Prostate gland (tissue), 2 donors: ENCODE data around the gene LRRC26. TPM values are rescaled to one million over a fixed set of nuclear protein-coding genes. Genes with fewer than 3 reads are reported as not detected.

Experiments
- DNase-seq: peaks from one replicate; pipeline ENCODE4 v3.0.0-alpha.2; 2019; ENCODE audit warnings: low spot score
- H3K27ac ChIP-seq, 2 donors: fragments of 200-600 bp; sonication (generic); 2 replicates each; pipeline ENCODE4 v1.5.1; 2017 to 2019
- H3K27me3 ChIP-seq: fragments of 200-600 bp; sonication (generic); replicated peaks from 2 replicates; pipeline ENCODE4 v1.5.1; 2019; ENCODE audit not compliant: insufficient read depth
- H3K36me3 ChIP-seq, 2 donors: fragments of 200-600 bp; sonication (generic); 1 replicate in 1 of 2; 2 replicates in 1 of 2; pipeline versions ENCODE4 v1.5.1 to v1.8.1; 2017 to 2019
- H3K4me1 ChIP-seq: fragments of 200-600 bp; sonication (generic); replicated peaks from 2 replicates; pipeline ENCODE4 v1.5.1; 2019
- H3K4me3 ChIP-seq, 2 donors: fragments of 200-600 bp; sonication (generic); 2 replicates each; pipeline ENCODE4 v1.5.1; 2017 to 2019
- H3K9me3 ChIP-seq: fragments of 200-600 bp; sonication (generic); 2 replicates; pipeline ENCODE4 v1.5.1; 2017
- CTCF ChIP-seq, 4 experiments: fragments of 200-600 bp in 2 of 4; fragments of 450-650 bp in 2 of 4; sonication (generic) in 2 of 4; IDR thresholded peaks; 1 replicate in 3 of 4; 2 replicates in 1 of 4; pipeline ENCODE4 v1.5.1; 2016 to 2019; ENCODE audit warnings: antibody characterized with exemption in 4 of 4, mild to moderate bottlenecking in 2 of 4, moderate library complexity in 2 of 4
- POLR2A ChIP-seq: fragments of 450-650 bp; IDR thresholded peaks from one replicate; pipeline ENCODE4 v1.6.1; 2016; ENCODE audit warnings: antibody characterized with exemption, mild to moderate bottlenecking
- POLR2AphosphoS5 ChIP-seq: sonication (generic); formaldehyde crosslinking; IDR thresholded peaks from one replicate; pipeline ENCODE4 v1.6.1; 2017; ENCODE audit warnings: antibody characterized with exemption
- WGBS: methylation state at CpG from one replicate; pipeline ENCODE4 v1.1.5; 2018; 5-methylcytosine and 5-hydroxymethylcytosine counted together
- intact Hi-C: fragments of 100-400 bp; cut with DNase I; formaldehyde crosslinking; loops from one replicate; pipeline ENCODE4 v1.14.2; 2022
- total RNA-seq, 2 donors: library from RNA; depleted of rRNA; stranded (reverse); fragments of >200 nt; gene quantifications; one replicate each; pipeline ENCODE4 v1.1.0, GENCODE V29; 2016

LRRC26 gene
- total RNA-seq, 2 donors from 2014 or later, result 183 to 582 TPM

DNA sequence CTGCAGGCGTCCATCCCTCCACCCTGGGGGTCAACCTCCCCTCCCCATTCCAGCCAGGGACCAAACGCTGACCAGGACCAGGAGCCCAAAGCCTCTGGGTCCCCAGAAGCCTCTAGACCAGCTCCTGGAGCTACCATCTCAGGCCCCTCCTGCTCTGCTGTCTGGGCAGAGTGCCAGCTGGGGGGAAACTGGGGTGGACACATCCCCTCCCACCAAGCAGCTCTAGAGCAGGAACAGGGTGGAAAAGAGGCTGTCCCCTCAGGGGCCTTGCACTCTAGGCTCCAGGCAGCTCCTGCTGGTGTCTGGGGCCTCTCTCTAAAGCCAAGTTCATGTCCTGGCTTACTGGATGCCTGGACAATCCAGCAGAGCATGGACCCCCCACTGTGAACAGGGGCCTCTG is 23.0 kb upstream of the LRRC26 start:
- intact Hi-C loops, result no loop called here
- TF ChIP-seq CTCF (IDR thresholded peaks at IDR 0.05), result no peak
- no peak for TF ChIP-seq POLR2A

GRCh38 chr9:137192448-137192780 is 22.6 kb upstream of the LRRC26 start:
- intact Hi-C loops, result no loop called here
- 92% methylated on average over 10 of the region's 10 CpGs for WGBS
- H3K4me3 ChIP-seq, result no peak overlapping the region
- no peaks in the 10 kb centered on the region for H3K27me3 ChIP-seq
- no peaks in the 10 kb centered on the region for H3K9me3 ChIP-seq
- peaks cover 0 to 3% of the 10 kb centered on the region in 2 donors for H3K36me3 ChIP-seq
- no peak for DNase-seq
- H3K4me1 ChIP-seq, result peaks cover 33% of the 10 kb centered on the region
- TF ChIP-seq POLR2AphosphoS5, result no peak
- TF ChIP-seq POLR2A, result no peak
- no peak for TF ChIP-seq CTCF (IDR thresholded peaks at IDR 0.05)
- H3K27ac ChIP-seq, result no peak overlapping the region

More for the DNA sequence above, 23.0 kb upstream of the LRRC26 start:
- Histone ChIP-seq H3K27ac (no peak overlapping the region), H3K4me1 (peaks cover 35% of the 10 kb centered on the region), H3K4me3 (no peak overlapping the region), H3K9me3 (no peaks in the 10 kb centered on the region), H3K36me3 (peaks cover 0 to 3% of the 10 kb centered on the region in 2 donors), H3K27me3 (no peaks in the 10 kb centered on the region)
- WGBS, result 90% methylated on average over 2 of the region's 2 CpGs
- no peak for DNase-seq

DNA sequence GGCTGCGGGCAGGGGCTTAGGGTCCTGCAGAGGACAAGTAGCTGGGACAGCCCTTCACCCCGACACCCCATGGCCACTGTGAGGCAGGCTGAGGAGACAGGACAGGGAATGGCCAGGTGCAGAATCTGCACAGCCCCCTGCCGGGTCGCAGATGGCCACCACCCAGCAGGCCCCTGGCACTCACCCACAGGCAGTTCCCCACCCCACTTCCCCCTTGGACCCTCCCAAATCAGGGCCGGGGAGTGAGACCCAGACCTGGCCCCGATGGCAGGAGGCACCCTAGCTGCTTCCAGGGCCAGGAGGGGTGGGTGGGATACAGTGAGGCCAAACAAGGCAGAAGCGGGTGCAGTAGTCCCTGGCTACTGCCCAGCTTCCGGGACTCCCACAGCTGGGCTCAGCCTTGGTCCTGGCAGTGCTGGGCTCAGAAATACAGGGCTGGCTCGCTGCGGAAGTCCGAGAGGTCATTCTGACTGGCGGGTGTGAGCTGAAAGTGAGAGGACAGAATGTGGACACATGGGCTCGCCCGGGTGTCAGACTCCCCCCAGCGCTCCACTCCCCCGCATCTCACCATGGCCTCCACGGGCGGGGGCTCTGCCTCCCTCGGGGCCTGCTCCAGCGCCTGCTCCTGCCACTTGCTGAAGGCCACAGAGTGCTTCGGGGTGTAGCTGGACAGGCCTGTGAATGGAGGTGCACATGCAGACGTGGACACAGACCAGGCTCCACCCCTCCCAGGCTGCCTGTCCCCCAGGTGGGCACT is 22.0 kb upstream of the LRRC26 start:
- WGBS, result 79% methylated on average over 21 of the region's 22 CpGs
- intact Hi-C loops, result no loop called here
- Histone ChIP-seq H3K9me3 (no peaks in the 10 kb centered on the region), H3K36me3 (peaks cover 0 to 3% of the 10 kb centered on the region in 2 donors), H3K27me3 (no peaks in the 10 kb centered on the region), H3K4me3 (no peak overlapping the region), H3K4me1 (peaks cover 36% of the 10 kb centered on the region), H3K27ac (no peak overlapping the region)
- TF ChIP-seq POLR2A (no peak), POLR2AphosphoS5 (no peak), CTCF (IDR thresholded peaks at IDR 0.05) (no peak)
- DNase-seq, result no peak

GRCh38 chr9:137191245-137191644 is 21.4 kb upstream of the LRRC26 start:
- no peak for TF ChIP-seq POLR2A
- no peak for TF ChIP-seq POLR2AphosphoS5
- TF ChIP-seq CTCF (IDR thresholded peaks at IDR 0.05), result no peak
- intact Hi-C loops, result no loop called here

GRCh38 chr9:137190315-137190856 is 20.5 kb upstream of the LRRC26 start:
- peaks cover 0 to 3% of the 10 kb centered on the region in 2 donors for H3K36me3 ChIP-seq

More at GRCh38 chr9:137191245-137191644, 21.4 kb upstream of the LRRC26 start:
- Histone ChIP-seq H3K9me3 (no peaks in the 10 kb centered on the region), H3K27me3 (no peaks in the 10 kb centered on the region), H3K27ac (peak overlapping the region in 1 of 2 donors; percentile 2), H3K4me1 (peaks cover 38% of the 10 kb centered on the region), H3K36me3 (peaks cover 0 to 3% of the 10 kb centered on the region in 2 donors), H3K4me3 (no peak overlapping the region)
- DNase-seq, result no peak
- 74% methylated on average over 3 of the region's 3 CpGs for WGBS

More at GRCh38 chr9:137190315-137190856, 20.5 kb upstream of the LRRC26 start:
- WGBS, result 66% methylated on average over 9 of the region's 9 CpGs
- no peak overlapping the region for H3K4me3 ChIP-seq
- H3K27me3 ChIP-seq, result no peaks in the 10 kb centered on the region
- H3K9me3 ChIP-seq, result no peaks in the 10 kb centered on the region
- no peak for DNase-seq
- intact Hi-C loops, result no loop called here
- peaks cover 35% of the 10 kb centered on the region for H3K4me1 ChIP-seq
- TF ChIP-seq POLR2A (no peak), POLR2AphosphoS5 (no peak), CTCF (IDR thresholded peaks at IDR 0.05) (peak in 1 of 4 experiments; percentile 34)
- H3K27ac ChIP-seq, result peak overlapping the region; percentile 77 to 94
